ENCODE data around the gene SOCS1.

DNA sequence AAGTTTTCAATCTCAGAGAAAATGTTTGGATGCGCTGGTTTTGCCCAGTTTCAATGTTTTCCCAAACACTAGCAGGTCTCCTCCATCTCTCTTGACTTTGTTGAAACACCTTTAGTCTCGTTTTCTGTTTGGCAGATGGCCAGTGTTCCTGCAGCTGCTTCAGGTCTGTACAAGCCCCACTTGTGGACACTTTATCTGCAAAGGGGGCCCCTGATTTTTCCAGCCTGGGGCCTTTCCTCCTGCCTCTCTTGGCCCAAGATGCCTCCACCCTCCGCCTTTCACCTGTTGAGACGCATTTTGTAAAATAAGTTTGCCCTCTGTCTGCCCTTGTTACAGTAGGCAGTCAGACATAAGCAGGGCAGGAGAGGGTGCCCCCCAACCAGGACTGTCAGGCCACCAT lies 47.0 kb upstream of the SOCS1 start:
- TF ChIP-seq, protein P1, sequence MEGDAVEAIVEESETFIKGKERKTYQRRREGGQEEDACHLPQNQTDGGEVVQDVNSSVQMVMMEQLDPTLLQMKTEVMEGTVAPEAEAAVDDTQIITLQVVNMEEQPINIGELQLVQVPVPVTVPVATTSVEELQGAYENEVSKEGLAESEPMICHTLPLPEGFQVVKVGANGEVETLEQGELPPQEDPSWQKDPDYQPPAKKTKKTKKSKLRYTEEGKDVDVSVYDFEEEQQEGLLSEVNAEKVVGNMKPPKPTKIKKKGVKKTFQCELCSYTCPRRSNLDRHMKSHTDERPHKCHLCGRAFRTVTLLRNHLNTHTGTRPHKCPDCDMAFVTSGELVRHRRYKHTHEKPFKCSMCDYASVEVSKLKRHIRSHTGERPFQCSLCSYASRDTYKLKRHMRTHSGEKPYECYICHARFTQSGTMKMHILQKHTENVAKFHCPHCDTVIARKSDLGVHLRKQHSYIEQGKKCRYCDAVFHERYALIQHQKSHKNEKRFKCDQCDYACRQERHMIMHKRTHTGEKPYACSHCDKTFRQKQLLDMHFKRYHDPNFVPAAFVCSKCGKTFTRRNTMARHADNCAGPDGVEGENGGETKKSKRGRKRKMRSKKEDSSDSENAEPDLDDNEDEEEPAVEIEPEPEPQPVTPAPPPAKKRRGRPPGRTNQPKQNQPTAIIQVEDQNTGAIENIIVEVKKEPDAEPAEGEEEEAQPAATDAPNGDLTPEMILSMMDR (IDR thresholded peaks at IDR 0.05), result no peak
- TF ChIP-seq POLR2A (IDR thresholded peaks at IDR 0.05) (no peak), POLR2AphosphoS5 (IDR thresholded peaks at IDR 0.05) (no peak)
